Myometrial cell (primary cell): Measurements from ENCODE around the gene ERG. TPM values are rescaled to one million over a fixed set of nuclear protein-coding genes. Genes with fewer than 3 reads are reported as not detected.

Experiments
- total RNA-seq: library from RNA; depleted of rRNA; stranded (reverse); fragments of >200 nt; gene quantifications from 2 replicates; pipeline ENCODE4 v1.2.3, GENCODE V29; 2015

ERG gene, protein sequence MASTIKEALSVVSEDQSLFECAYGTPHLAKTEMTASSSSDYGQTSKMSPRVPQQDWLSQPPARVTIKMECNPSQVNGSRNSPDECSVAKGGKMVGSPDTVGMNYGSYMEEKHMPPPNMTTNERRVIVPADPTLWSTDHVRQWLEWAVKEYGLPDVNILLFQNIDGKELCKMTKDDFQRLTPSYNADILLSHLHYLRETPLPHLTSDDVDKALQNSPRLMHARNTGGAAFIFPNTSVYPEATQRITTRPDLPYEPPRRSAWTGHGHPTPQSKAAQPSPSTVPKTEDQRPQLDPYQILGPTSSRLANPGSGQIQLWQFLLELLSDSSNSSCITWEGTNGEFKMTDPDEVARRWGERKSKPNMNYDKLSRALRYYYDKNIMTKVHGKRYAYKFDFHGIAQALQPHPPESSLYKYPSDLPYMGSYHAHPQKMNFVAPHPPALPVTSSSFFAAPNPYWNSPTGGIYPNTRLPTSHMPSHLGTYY
- not detected in 2 replicates for total RNA-seq

DNA sequence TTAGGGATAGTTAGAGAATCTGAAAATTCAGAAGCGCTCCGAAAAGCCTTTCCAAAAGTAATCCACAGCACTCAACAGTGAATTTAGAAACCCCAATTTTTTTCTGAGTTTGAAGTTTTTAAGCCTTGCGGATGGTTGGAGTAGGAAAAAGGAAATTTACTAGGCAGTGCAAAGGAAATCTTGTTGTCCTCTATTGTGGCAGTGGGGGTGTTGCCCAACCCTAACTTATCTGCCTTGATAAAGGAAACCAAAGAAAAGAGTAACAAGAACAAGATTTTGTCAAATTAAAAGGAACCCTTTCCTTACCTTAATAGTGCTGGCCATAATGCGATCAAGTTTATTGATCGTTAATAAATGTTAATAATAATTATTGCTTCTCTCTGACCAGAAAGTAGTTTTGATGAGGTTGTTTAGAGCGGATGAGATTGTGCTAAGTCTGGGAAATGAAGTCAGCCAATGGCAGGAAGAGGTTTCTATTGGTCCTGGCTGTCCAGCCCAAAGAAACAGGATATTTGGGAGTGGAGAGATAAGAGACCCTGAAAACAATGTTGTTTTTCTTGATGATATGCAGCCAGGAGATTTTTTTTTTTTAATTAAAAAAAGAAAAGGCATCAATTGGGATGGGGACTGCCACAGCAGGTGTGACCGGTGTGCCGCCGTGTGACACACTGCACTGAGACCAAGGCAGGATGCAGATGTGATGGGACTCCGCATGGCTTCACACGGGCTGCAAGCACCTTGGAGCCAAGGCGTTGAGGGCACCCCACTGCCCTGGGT is at the start of gene ERG:
Gene ERG, minus strand, starts transcription at position 421 of the 777 bp plus-strand sequence. Its CDS starts 97 bp downstream, at position 324.

Other genes starting within 250 kb of the ERG start
- not detected in 2 replicates for gene KCNJ15, start 241.5 kb downstream of the ERG start, total RNA-seq